ENCODE measurements around the gene SYVN1. TPM values are rescaled to one million over a fixed set of nuclear protein-coding genes. Genes with fewer than 3 reads are reported as not detected.
A peak's percentile ranks its signal among the peaks of the same experiment; 100 is the strongest.

The SYVN1 gene
- polyA plus RNA-seq, 1 experiment = 33.4 TPM

- CTCF ChIA-PET = interaction anchor here (1.1 to 3.4 kb wide), 4 partner anchors 9 to 17 kb away, joined by 3 to 30 read pairs (median 10); partner anchors contain the start of genes TM7SF2 and ZNHIT2
- Histone ChIP-seq H3K27me3 (ENCODE audit: control insufficient read depth, insufficient read depth, low read length) (no peaks in the 10 kb centered on the region), H3K36me3 (ENCODE audit: control insufficient read depth, insufficient read depth, low read length) (no peaks in the 10 kb centered on the region; the same call in none of the 2 replicates), H3K4me3 (ENCODE audit: low read depth, low read length) (no peak overlapping the region)
- no peak for DNase-seq (ENCODE audit: low read depth)
- POLR2A ChIA-PET = no interaction called here
- TF ChIP-seq CTCF (IDR thresholded peaks at IDR 0.05; ENCODE audit: insufficient read depth, low read depth, low read length) = no peak
Observed at GRCh38 chr11:65102142-65103095, 31.9 kb downstream of the SYVN1 start.

GRCh38 chr11:65100674-65101350 lies 33.5 kb downstream of the SYVN1 start:
- TF ChIP-seq CTCF (IDR thresholded peaks at IDR 0.05; ENCODE audit: insufficient read depth, low read depth, low read length) = 0 out of 2 replicates have a peak, but pooled peaks have one; percentile 8
- no peaks in the 10 kb centered on the region for H3K27me3 ChIP-seq (ENCODE audit: control insufficient read depth, insufficient read depth, low read length)
- ChIA-PET POLR2A (interaction anchor here (0.6 kb wide), 1 partner anchor 15 kb away, joined by 5 read pairs; no protein-coding TSS in a partner anchor), CTCF (interaction anchor here (1.0 to 11.9 kb wide), 4 partner anchors 10 to 17 kb away, joined by 3 to 152 read pairs (median 16); partner anchors contain the start of genes TM7SF2 and ZNHIT2)
- no peaks in the 10 kb centered on the region; the same call in none of the 2 replicates for H3K36me3 ChIP-seq (ENCODE audit: control insufficient read depth, insufficient read depth, low read length)
- DNase-seq (ENCODE audit: low read depth) = no peak
- no peak overlapping the region for H3K4me3 ChIP-seq (ENCODE audit: low read depth, low read length)

GRCh38 chr11:65096926-65097325 lies 37.4 kb downstream of the SYVN1 start:
- Histone ChIP-seq H3K27me3 (ENCODE audit: control insufficient read depth, insufficient read depth, low read length) (no peaks in the 10 kb centered on the region), H3K4me3 (ENCODE audit: low read depth, low read length) (peak overlapping the region; percentile 63), H3K36me3 (ENCODE audit: control insufficient read depth, insufficient read depth, low read length) (no peaks in the 10 kb centered on the region; the same call in none of the 2 replicates)
- DNase-seq (ENCODE audit: low read depth) = no peak
- ChIA-PET CTCF (interaction anchor here (0.5 to 11.9 kb wide), 3 partner anchors 14 to 106 kb away, joined by 3 to 152 read pairs (median 3); partner anchors contain the start of gene TM7SF2), POLR2A (no interaction called here)
- TF ChIP-seq CTCF (IDR thresholded peaks at IDR 0.05; ENCODE audit: insufficient read depth, low read depth, low read length) = no peak

DNA sequence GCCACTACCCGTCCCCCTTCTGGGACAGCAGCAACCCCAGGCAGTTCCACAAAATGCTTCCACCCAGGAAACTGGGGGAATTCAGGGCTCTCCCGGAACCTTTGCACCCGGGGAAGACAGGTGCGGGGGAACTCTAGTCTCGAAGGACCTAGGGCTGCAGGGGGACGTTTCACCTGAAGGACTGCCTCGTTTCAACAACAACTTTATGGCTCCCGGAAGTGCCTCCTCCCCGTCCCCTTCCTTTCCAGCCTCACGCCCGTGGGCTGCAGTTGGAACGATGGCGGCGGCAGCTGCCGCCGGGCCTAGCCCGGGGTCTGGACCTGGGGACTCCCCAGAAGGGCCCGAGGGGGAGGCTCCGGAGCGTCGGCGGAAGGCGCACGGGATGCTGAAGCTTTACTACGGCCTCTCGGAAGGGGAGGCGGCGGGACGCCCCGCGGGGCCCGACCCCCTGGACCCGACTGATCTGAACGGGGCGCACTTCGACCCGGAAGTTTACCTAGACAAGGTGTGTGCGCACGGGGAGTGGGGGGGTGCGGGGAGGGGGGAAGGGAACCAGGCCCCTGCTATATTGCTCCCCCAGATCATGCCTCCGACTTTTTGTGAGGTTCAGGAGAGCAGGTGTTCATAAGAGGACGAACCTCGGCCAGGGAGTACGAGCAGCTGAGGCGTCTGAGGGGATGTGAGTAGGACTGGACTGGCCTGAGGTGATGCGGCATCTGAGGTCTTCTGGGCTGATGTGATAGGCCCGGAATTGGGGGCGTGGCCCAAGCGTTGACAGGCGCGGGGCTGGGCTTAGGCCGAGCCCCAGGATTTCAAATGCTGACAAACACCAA lies 38.1 kb downstream of the SYVN1 start, which contains the start of gene VPS51:
TSS of gene VPS51 (plus strand) at position 241 of the 833 bp plus-strand sequence. CDS start at position 278, 37 bp downstream.
- ChIA-PET POLR2A (no interaction called here), CTCF (interaction anchor here (11.9 kb wide), 1 partner anchor 14 kb away, joined by 152 read pairs; the partner anchor contains the start of gene TM7SF2)
- H3K27me3 ChIP-seq (ENCODE audit: control insufficient read depth, insufficient read depth, low read length) = no peaks in the 10 kb centered on the region
- no peaks in the 10 kb centered on the region; the same call in none of the 2 replicates for H3K36me3 ChIP-seq (ENCODE audit: control insufficient read depth, insufficient read depth, low read length)
- DNase-seq (ENCODE audit: low read depth) = no peak
- peak within 1 kb of the TSS; percentile 63 for H3K4me3 ChIP-seq (ENCODE audit: low read depth, low read length)
- TF ChIP-seq CTCF (IDR thresholded peaks at IDR 0.05; ENCODE audit: insufficient read depth, low read depth, low read length) = no peak

Data from BJ (cell line).